Measurements from ENCODE around the gene SLC14A1.

Gene SLC14A1

GRCh38 chr18:45730832-45731575 lies 7.0 kb downstream of the SLC14A1 start:
- no peak overlapping the region for H3K9ac ChIP-seq
- no peaks in the 10 kb centered on the region for H4K20me1 ChIP-seq
- H3K4me1 ChIP-seq = no peaks in the 10 kb centered on the region
- no peaks in the 10 kb centered on the region for H3K36me3 ChIP-seq
- no peak for TF ChIP-seq Cebpa-rat (IDR thresholded peaks at IDR 0.05)
- no peak overlapping the region for H3K4me2 ChIP-seq
- no peak overlapping the region for H3K4me3 ChIP-seq
- H3K27ac ChIP-seq = no peak overlapping the region
- no peaks in the 10 kb centered on the region for H3K27me3 ChIP-seq
- H3K9me3 ChIP-seq (replicated peaks in 1 of 11) = no peaks in the 10 kb centered on the region; a peak in 1 of 22 replicates

GRCh38 chr18:45731716-45732115 lies 7.7 kb downstream of the SLC14A1 start:
- Histone ChIP-seq H4K20me1 (no peaks in the 10 kb centered on the region), H3K9ac (no peak overlapping the region), H3K27me3 (no peaks in the 10 kb centered on the region), H3K36me3 (no peaks in the 10 kb centered on the region), H3K4me3 (no peak overlapping the region), H3K4me1 (no peaks in the 10 kb centered on the region), H3K4me2 (no peak overlapping the region), H3K9me3 (replicated peaks in 1 of 11) (no peaks in the 10 kb centered on the region; a peak in 1 of 22 replicates), H3K27ac (no peak overlapping the region)
- no peak for TF ChIP-seq Cebpa-rat (IDR thresholded peaks at IDR 0.05)

GRCh38 chr18:45733535-45733934 lies 9.6 kb downstream of the SLC14A1 start:
- no peaks in the 10 kb centered on the region for H3K9me3 ChIP-seq (replicated peaks in 1 of 11)
- H3K36me3 ChIP-seq = no peaks in the 10 kb centered on the region
- no peaks in the 10 kb centered on the region for H4K20me1 ChIP-seq
- H3K27me3 ChIP-seq = no peaks in the 10 kb centered on the region
- H3K9ac ChIP-seq = no peak overlapping the region
- H3K27ac ChIP-seq = no peak overlapping the region
- TF ChIP-seq Cebpa-rat (IDR thresholded peaks at IDR 0.05) = no peak
- H3K4me3 ChIP-seq = no peak overlapping the region
- H3K4me2 ChIP-seq = no peak overlapping the region
- no peaks in the 10 kb centered on the region for H3K4me1 ChIP-seq

- Histone ChIP-seq H4K20me1 (no peaks in the 10 kb centered on the region), H3K9ac (no peak overlapping the region), H3K27ac (no peak overlapping the region), H3K9me3 (replicated peaks in 1 of 11) (no peaks in the 10 kb centered on the region), H3K4me1 (no peaks in the 10 kb centered on the region), H3K4me2 (no peak overlapping the region), H3K36me3 (no peaks in the 10 kb centered on the region), H3K27me3 (no peaks in the 10 kb centered on the region), H3K4me3 (no peak overlapping the region)
- TF ChIP-seq Cebpa-rat (IDR thresholded peaks at IDR 0.05) = peak in 1 of 11 experiments; percentile 39; a peak in 2 of 22 replicates
These were observed 10.5 kb downstream of the SLC14A1 start for GRCh38 chr18:45734505-45734904.

GRCh38 chr18:45734944-45735343 lies 11.0 kb downstream of the SLC14A1 start:
- Histone ChIP-seq H3K9ac (no peak overlapping the region), H3K9me3 (replicated peaks in 1 of 11) (no peaks in the 10 kb centered on the region), H3K27ac (no peak overlapping the region), H3K36me3 (no peaks in the 10 kb centered on the region), H3K4me2 (no peak overlapping the region), H3K27me3 (no peaks in the 10 kb centered on the region), H4K20me1 (no peaks in the 10 kb centered on the region), H3K4me1 (no peaks in the 10 kb centered on the region), H3K4me3 (no peak overlapping the region)
- no peak for TF ChIP-seq Cebpa-rat (IDR thresholded peaks at IDR 0.05)

GRCh38 chr18:45738660-45739059 lies 14.7 kb downstream of the SLC14A1 start:
- Histone ChIP-seq H4K20me1 (no peaks in the 10 kb centered on the region), H3K9ac (no peak overlapping the region), H3K9me3 (replicated peaks in 1 of 11) (no peaks in the 10 kb centered on the region), H3K4me1 (no peaks in the 10 kb centered on the region), H3K27me3 (no peaks in the 10 kb centered on the region), H3K27ac (no peak overlapping the region), H3K4me3 (no peak overlapping the region), H3K4me2 (no peak overlapping the region), H3K36me3 (no peaks in the 10 kb centered on the region)
- TF ChIP-seq Cebpa-rat (IDR thresholded peaks at IDR 0.05) = no peak

GRCh38 chr18:45739268-45739667 lies 15.3 kb downstream of the SLC14A1 start:
- Histone ChIP-seq H4K20me1 (no peaks in the 10 kb centered on the region), H3K27me3 (no peaks in the 10 kb centered on the region), H3K9ac (no peak overlapping the region), H3K4me2 (no peak overlapping the region), H3K9me3 (replicated peaks in 1 of 11) (no peaks in the 10 kb centered on the region), H3K4me1 (no peaks in the 10 kb centered on the region), H3K27ac (no peak overlapping the region), H3K36me3 (no peaks in the 10 kb centered on the region), H3K4me3 (no peak overlapping the region)
- TF ChIP-seq Cebpa-rat (IDR thresholded peaks at IDR 0.05) = no peak

- H3K4me3 ChIP-seq = no peak overlapping the region
These were observed 15.9 kb downstream of the SLC14A1 start for GRCh38 chr18:45739848-45740247.

GRCh38 chr18:45741056-45741455 lies 17.1 kb downstream of the SLC14A1 start:
- no peak overlapping the region for H3K27ac ChIP-seq
- TF ChIP-seq Cebpa-rat (IDR thresholded peaks at IDR 0.05) = no peak
- no peak overlapping the region for H3K4me2 ChIP-seq
- H3K4me1 ChIP-seq = peaks cover 0 to 9% (median 5%) of the 10 kb centered on the region in 10 experiments; a peak in 9 of 20 replicates
- no peaks in the 10 kb centered on the region for H3K36me3 ChIP-seq
- H3K4me3 ChIP-seq = no peak overlapping the region
- H3K9ac ChIP-seq = no peak overlapping the region
- H4K20me1 ChIP-seq = no peaks in the 10 kb centered on the region
- H3K9me3 ChIP-seq (replicated peaks in 1 of 11) = no peaks in the 10 kb centered on the region
- H3K27me3 ChIP-seq = no peaks in the 10 kb centered on the region

More at GRCh38 chr18:45739848-45740247, 15.9 kb downstream of the SLC14A1 start:
- H4K20me1 ChIP-seq = no peaks in the 10 kb centered on the region
- H3K36me3 ChIP-seq = no peaks in the 10 kb centered on the region
- H3K9ac ChIP-seq = no peak overlapping the region
- H3K4me1 ChIP-seq = no peaks in the 10 kb centered on the region
- H3K27ac ChIP-seq = no peak overlapping the region
- H3K9me3 ChIP-seq (replicated peaks in 1 of 11) = no peaks in the 10 kb centered on the region
- H3K4me2 ChIP-seq = no peak overlapping the region
- TF ChIP-seq Cebpa-rat (IDR thresholded peaks at IDR 0.05) = no peak
- no peaks in the 10 kb centered on the region for H3K27me3 ChIP-seq

GRCh38 chr18:45745817-45746461 lies 22.0 kb downstream of the SLC14A1 start:
- Histone ChIP-seq H3K27me3 (no peaks in the 10 kb centered on the region), H4K20me1 (no peaks in the 10 kb centered on the region), H3K4me2 (peak overlapping the region in 8 of 11 experiments; percentile 10 to 53 (median 30); a peak in 10 of 22 replicates), H3K36me3 (no peaks in the 10 kb centered on the region), H3K9me3 (replicated peaks in 1 of 11) (peaks cover 0 to 10% (median 0%) of the 10 kb centered on the region in 11 experiments; a peak in 4 of 22 replicates), H3K4me3 (no peak overlapping the region), H3K9ac (no peak overlapping the region), H3K27ac (no peak overlapping the region), H3K4me1 (peaks cover 13 to 30% (median 23%) of the 10 kb centered on the region in 10 experiments)
- TF ChIP-seq Cebpa-rat (IDR thresholded peaks at IDR 0.05) = no peak

Data from BLaER1 treated with 17β-estradiol and CSF1 and Interleukin-3, amounts not matched to agents 10 nM and 100 nM (cell line).